WTC11 (cell line): ENCODE measurements around the gene AFP. TPM values are rescaled to one million over a fixed set of nuclear protein-coding genes. Genes with fewer than 3 reads are reported as not detected.

Source experiments
- ATAC-seq: fragments of 200-7000 bp; cut with Tn5 transposase; 2 replicates; pipeline ENCODE4 v1.10.0; 2021; ENCODE audit warnings: mild to moderate bottlenecking, moderate library complexity
- CTCF ChIA-PET: fragments of 300-600 bp; sonication (Branson Sonifier 250); formaldehyde crosslinking; loops from one replicate; lab custom pipeline; 2021; ENCODE audit warnings: antibody characterized with exemption; lab: Charles Lee
- POLR2A ChIA-PET: fragments of 350-600 bp; sonication (Branson Sonifier 250); formaldehyde crosslinking; loops from one replicate; lab custom pipeline; 2021; ENCODE audit warnings: antibody characterized with exemption; lab: Charles Lee
- DNase-seq: peaks from one replicate; pipeline ENCODE4 v3.0.0; 2021; ENCODE audit warnings: low spot score
- H3K27ac Mint-ChIP-seq: 2 replicates; pipeline ENCODE4 v1.8.0; 2021; ENCODE audit warnings: mixed read lengths
- H3K27me3 Mint-ChIP-seq: 2 replicates; pipeline ENCODE4 v1.8.0; 2021; ENCODE audit warnings: low read depth, mild to moderate bottlenecking, moderate library complexity, mixed read lengths
- H3K36me3 Mint-ChIP-seq: 2 replicates; pipeline ENCODE4 v1.8.0; 2021; ENCODE audit warnings: mixed read lengths
- H3K4me1 Mint-ChIP-seq: 2 replicates; pipeline ENCODE4 v1.8.0; 2022; ENCODE audit warnings: mixed read lengths
- H3K4me3 Mint-ChIP-seq: 2 replicates; pipeline ENCODE4 v1.8.0; 2021; ENCODE audit warnings: mild to moderate bottlenecking, moderate library complexity, mixed read lengths
- H3K9me3 Mint-ChIP-seq: 2 replicates; pipeline ENCODE4 v1.8.0; 2021; ENCODE audit warnings: mixed read lengths
- ATF1 ChIP-seq: sonication (generic); formaldehyde crosslinking; IDR thresholded peaks from 2 replicates; pipeline ENCODE4 v1.8.1; 2023; ENCODE audit warnings: mild to moderate bottlenecking, moderate library complexity, missing genetic modification reagents
- EMX1 ChIP-seq: fragments of 250-450 bp; sonication (Bioruptor Pico); IDR thresholded peaks from 2 replicates; pipeline ENCODE4 v1.8.0; 2021; ENCODE audit warnings: mild to moderate bottlenecking
- FOXJ3 ChIP-seq: sonication (generic); formaldehyde crosslinking; IDR thresholded peaks from 2 replicates; pipeline ENCODE4 v1.9.0; 2021; ENCODE audit warnings: missing genetic modification reagents, mild to moderate bottlenecking, borderline replicate concordance
- GRHL2 ChIP-seq: fragments of 250-450 bp; sonication (Bioruptor Pico); IDR thresholded peaks from 2 replicates; pipeline ENCODE4 v1.8.0; 2022; ENCODE audit warnings: mild to moderate bottlenecking, moderate library complexity; ENCODE audit not compliant: insufficient replicate concordance, severe bottlenecking
- NFE2L1 ChIP-seq: sonication (generic); formaldehyde crosslinking; IDR thresholded peaks from 2 replicates; pipeline ENCODE4 v1.8.1; 2023; ENCODE audit warnings: missing genetic modification reagents
- OVOL2 ChIP-seq: fragments of 250-450 bp; sonication (Bioruptor Pico); IDR thresholded peaks from 2 replicates; pipeline ENCODE4 v1.9.0; 2021; ENCODE audit warnings: mild to moderate bottlenecking, borderline replicate concordance
- PRDM15 ChIP-seq: sonication (generic); formaldehyde crosslinking; IDR thresholded peaks from 2 replicates; pipeline ENCODE4 v1.8.0; 2022; ENCODE audit warnings: missing genetic modification reagents
- TEAD1 ChIP-seq: sonication (generic); formaldehyde crosslinking; IDR thresholded peaks from 2 replicates; pipeline ENCODE4 v1.8.0; 2022; ENCODE audit warnings: mild to moderate bottlenecking, missing genetic modification reagents
- TEAD4 ChIP-seq: sonication (generic); formaldehyde crosslinking; IDR thresholded peaks from 2 replicates; pipeline ENCODE4 v1.8.0; 2022; ENCODE audit warnings: mild to moderate bottlenecking, missing genetic modification reagents
- ZBTB21 ChIP-seq: sonication (generic); formaldehyde crosslinking; IDR thresholded peaks from 2 replicates; pipeline ENCODE4 v1.8.1; 2023; ENCODE audit warnings: mild to moderate bottlenecking, missing genetic modification reagents, borderline replicate concordance
- ZNF396 ChIP-seq: fragments of 250-450 bp; sonication (Bioruptor Pico); IDR thresholded peaks from 2 replicates; pipeline ENCODE4 v1.8.0; 2021; ENCODE audit warnings: mild to moderate bottlenecking, moderate library complexity, borderline replicate concordance
- ZNF416 ChIP-seq: fragments of 250-450 bp; sonication (Bioruptor Pico); IDR thresholded peaks from 2 replicates; pipeline ENCODE4 v1.9.0; 2021; ENCODE audit warnings: mild to moderate bottlenecking, inconsistent platforms
- total RNA-seq: library from RNA; stranded (reverse); gene quantifications from 3 replicates; pipeline ENCODE4 v1.2.3, GENCODE V29; 2021
- TF ChIP-seq, protein P1 (sequence below): sonication (generic); formaldehyde crosslinking; IDR thresholded peaks from 2 replicates; pipeline ENCODE4 v1.8.1; 2022; ENCODE audit warnings: missing genetic modification reagents, borderline replicate concordance

AFP gene
- total RNA-seq, 1 experiment from 2014 or later: 1.8 TPM

GRCh38 chr4:73479323-73479722, 43.3 kb downstream of the AFP start:
- Mint-ChIP-seq H3K27me3 (peaks cover 2% of the 10 kb centered on the region; the same call in 1 of the 2 replicates), H3K9me3 (peaks cover 17% of the 10 kb centered on the region), H3K4me3 (no peak overlapping the region), H3K36me3 (peaks cover 19% of the 10 kb centered on the region), H3K27ac (no peak overlapping the region), H3K4me1 (no peaks in the 10 kb centered on the region)
- ChIA-PET POLR2A (no interaction called here), CTCF (no interaction called here)
- ATAC-seq (no peak), DNase-seq (no peak)
- TF ChIP-seq OVOL2 (CRISPR knock-in tag): no peak
- no peak for TF ChIP-seq ZNF416 (CRISPR knock-in tag)
- no peak for TF ChIP-seq ATF1
- no peak for TF ChIP-seq ZNF396 (CRISPR knock-in tag)
- TF ChIP-seq GRHL2 (CRISPR knock-in tag): no peak

- no peaks in the 10 kb centered on the region; the same call in 1 of the 2 replicates for H3K27me3 Mint-ChIP-seq
- ChIA-PET POLR2A (no interaction called here), CTCF (no interaction called here)
- no peaks in the 10 kb centered on the region for H3K9me3 Mint-ChIP-seq
- H3K4me3 Mint-ChIP-seq: no peak within 1 kb of the TSS
- ATAC-seq (no peak), DNase-seq (no peak)
- H3K4me1 Mint-ChIP-seq: peaks cover 8% of the 10 kb centered on the region
- H3K36me3 Mint-ChIP-seq: no peaks in the 10 kb centered on the region
- no peak for TF ChIP-seq TEAD4 (CRISPR knock-in tag)
- no peak for TF ChIP-seq ZNF416 (CRISPR knock-in tag)
- TF ChIP-seq FOXJ3: no peak
- TF ChIP-seq ZBTB21 (CRISPR knock-in tag): no peak
- TF ChIP-seq EMX1: no peak
- H3K27ac Mint-ChIP-seq: no peak within 1 kb of the TSS
Observed at GRCh38 chr4:73481358-73481757, 45.3 kb downstream of the AFP start, which contains the start of gene AFM. AFM (plus strand) TSS chr4:73481745; CDS start chr4:73481776, 31 bp downstream.

DNA sequence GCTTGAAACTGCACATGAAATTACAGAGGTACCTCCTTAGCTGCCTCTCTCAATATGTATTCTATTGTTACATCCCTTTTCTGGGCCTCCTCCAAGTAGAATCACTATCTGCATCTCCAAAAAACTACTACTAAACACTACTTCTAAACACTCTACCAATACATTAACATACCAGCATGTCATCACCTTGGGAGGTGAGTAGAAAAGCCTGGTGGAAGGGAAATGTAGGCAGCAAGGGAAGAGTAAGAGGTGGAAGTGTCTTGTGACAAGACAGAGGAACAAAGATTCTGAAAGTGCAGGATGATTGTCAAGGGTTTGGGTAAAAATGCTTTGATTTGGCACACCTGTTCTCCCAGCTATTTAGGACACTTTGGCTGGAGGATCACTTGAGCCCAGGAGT, 49.1 kb downstream of the AFP start:
- ChIA-PET POLR2A (no interaction called here), CTCF (interaction anchor here (0.6 kb wide), 1 partner anchor 144 kb away, joined by 3 read pairs; no protein-coding TSS in a partner anchor)
- H3K27me3 Mint-ChIP-seq: no peaks in the 10 kb centered on the region; the same call in 1 of the 2 replicates
- no peaks in the 10 kb centered on the region for H3K36me3 Mint-ChIP-seq
- no peak overlapping the region for H3K27ac Mint-ChIP-seq
- peaks cover 15% of the 10 kb centered on the region for H3K4me1 Mint-ChIP-seq
- H3K4me3 Mint-ChIP-seq: no peak overlapping the region
- no peaks in the 10 kb centered on the region for H3K9me3 Mint-ChIP-seq
- TF ChIP-seq TEAD4 (CRISPR knock-in tag): no peak
- TF ChIP-seq PRDM15 (CRISPR knock-in tag): peak; percentile 55; the same call in 1 of the 2 replicates
- TF ChIP-seq, protein P1, sequence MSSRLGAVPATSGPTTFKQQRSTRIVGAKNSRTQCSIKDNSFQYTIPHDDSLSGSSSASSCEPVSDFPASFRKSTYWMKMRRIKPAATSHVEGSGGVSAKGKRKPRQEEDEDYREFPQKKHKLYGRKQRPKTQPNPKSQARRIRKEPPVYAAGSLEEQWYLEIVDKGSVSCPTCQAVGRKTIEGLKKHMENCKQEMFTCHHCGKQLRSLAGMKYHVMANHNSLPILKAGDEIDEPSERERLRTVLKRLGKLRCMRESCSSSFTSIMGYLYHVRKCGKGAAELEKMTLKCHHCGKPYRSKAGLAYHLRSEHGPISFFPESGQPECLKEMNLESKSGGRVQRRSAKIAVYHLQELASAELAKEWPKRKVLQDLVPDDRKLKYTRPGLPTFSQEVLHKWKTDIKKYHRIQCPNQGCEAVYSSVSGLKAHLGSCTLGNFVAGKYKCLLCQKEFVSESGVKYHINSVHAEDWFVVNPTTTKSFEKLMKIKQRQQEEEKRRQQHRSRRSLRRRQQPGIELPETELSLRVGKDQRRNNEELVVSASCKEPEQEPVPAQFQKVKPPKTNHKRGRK (CRISPR knock-in tag): 0 out of 2 replicates have a peak, but pooled peaks have one; percentile 27
- TF ChIP-seq NFE2L1 (CRISPR knock-in tag): no peak
- no peak for DNase-seq
- ATAC-seq: peak; percentile 52; the same call in 1 of the 2 replicates

DNA sequence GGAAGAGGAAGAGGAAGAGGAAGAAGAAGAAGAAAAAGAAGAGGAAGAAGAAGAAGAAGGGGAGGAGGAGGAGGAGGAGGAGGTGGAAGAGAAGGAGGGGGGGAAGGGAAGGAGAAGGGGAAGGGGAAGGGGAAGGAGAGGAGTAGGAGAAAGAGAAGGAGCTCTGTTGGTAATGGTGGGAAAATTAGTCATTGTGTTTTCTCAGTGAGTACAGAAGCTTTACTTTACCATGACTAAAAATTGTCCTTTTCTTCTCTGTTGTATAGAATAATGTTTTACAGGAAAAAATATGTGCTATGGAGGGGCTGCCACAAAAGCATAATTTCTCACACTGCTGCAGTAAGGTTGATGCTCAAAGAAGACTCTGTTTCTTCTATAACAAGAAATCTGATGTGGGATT, 49.6 kb downstream of the AFP start:
- H3K4me1 Mint-ChIP-seq: peaks cover 15% of the 10 kb centered on the region
- no peaks in the 10 kb centered on the region for H3K36me3 Mint-ChIP-seq
- no peaks in the 10 kb centered on the region; the same call in 1 of the 2 replicates for H3K27me3 Mint-ChIP-seq
- H3K4me3 Mint-ChIP-seq: no peak overlapping the region
- H3K9me3 Mint-ChIP-seq: no peaks in the 10 kb centered on the region
- ATAC-seq (no peak), DNase-seq (no peak)
- POLR2A ChIA-PET: no interaction called here
- CTCF ChIA-PET: no interaction called here
- TF ChIP-seq ATF1 (no peak), TEAD1 (CRISPR knock-in tag) (no peak)
- TF ChIP-seq, protein P1 (CRISPR knock-in tag): 0 out of 2 replicates have a peak, but pooled peaks have one; percentile 6
- H3K27ac Mint-ChIP-seq: no peak overlapping the region
